Chondrocyte (in vitro differentiated cells): ENCODE results near the gene ARHGAP27. TPM values are rescaled to one million over a fixed set of nuclear protein-coding genes. Genes with fewer than 3 reads are reported as not detected.
"Not testable (repeated sequence)": the region's sequence is repeated elsewhere in the genome, so short reads cannot be mapped to it uniquely, and the experiment has no call there.

Experiments used
- DNase-seq: peaks from one replicate; pipeline ENCODE4 v3.0.0; 2021; ENCODE audit warnings: mixed read lengths, low spot score
- H3K27ac Mint-ChIP-seq: one replicate; pipeline ENCODE4 v1.8.0; 2021; ENCODE audit warnings: mild to moderate bottlenecking, moderate library complexity, mixed read lengths; ENCODE audit not compliant: unreplicated experiment
- H3K27me3 Mint-ChIP-seq: 2 replicates; pipeline ENCODE4 v1.8.0; 2021; ENCODE audit warnings: low read depth, mixed read lengths
- H3K36me3 Mint-ChIP-seq: 2 replicates; pipeline ENCODE4 v1.8.0; 2021; ENCODE audit warnings: low read depth, mixed read lengths
- H3K4me1 Mint-ChIP-seq: 2 replicates; pipeline ENCODE4 v1.8.0; 2021; ENCODE audit warnings: low read depth, mild to moderate bottlenecking, mixed read lengths
- H3K4me3 Mint-ChIP-seq: one replicate; pipeline ENCODE4 v1.8.0; 2021; ENCODE audit warnings: mild to moderate bottlenecking, moderate library complexity, mixed read lengths; ENCODE audit not compliant: unreplicated experiment
- H3K9me3 Mint-ChIP-seq: 2 replicates; pipeline ENCODE4 v1.8.0; 2021; ENCODE audit warnings: low read depth, mixed read lengths
- long read RNA-seq: library from polyadenylated mRNA; stranded (forward); transcript quantifications from one replicate; pipeline ENCODE4 v2.0.0, GENCODE V29; 2021
- total RNA-seq: library from RNA; stranded (reverse); gene quantifications from 3 replicates; pipeline ENCODE4 v1.2.1, GENCODE V29; 2021
- TF ChIP-seq, protein P1 (sequence below): fragments of 200-600 bp; sonication (generic); IDR thresholded peaks from 2 replicates; pipeline ENCODE4 v1.5.0; 2021; ENCODE audit warnings: antibody characterized with exemption, mild to moderate bottlenecking, moderate library complexity

The ARHGAP27 gene, protein sequence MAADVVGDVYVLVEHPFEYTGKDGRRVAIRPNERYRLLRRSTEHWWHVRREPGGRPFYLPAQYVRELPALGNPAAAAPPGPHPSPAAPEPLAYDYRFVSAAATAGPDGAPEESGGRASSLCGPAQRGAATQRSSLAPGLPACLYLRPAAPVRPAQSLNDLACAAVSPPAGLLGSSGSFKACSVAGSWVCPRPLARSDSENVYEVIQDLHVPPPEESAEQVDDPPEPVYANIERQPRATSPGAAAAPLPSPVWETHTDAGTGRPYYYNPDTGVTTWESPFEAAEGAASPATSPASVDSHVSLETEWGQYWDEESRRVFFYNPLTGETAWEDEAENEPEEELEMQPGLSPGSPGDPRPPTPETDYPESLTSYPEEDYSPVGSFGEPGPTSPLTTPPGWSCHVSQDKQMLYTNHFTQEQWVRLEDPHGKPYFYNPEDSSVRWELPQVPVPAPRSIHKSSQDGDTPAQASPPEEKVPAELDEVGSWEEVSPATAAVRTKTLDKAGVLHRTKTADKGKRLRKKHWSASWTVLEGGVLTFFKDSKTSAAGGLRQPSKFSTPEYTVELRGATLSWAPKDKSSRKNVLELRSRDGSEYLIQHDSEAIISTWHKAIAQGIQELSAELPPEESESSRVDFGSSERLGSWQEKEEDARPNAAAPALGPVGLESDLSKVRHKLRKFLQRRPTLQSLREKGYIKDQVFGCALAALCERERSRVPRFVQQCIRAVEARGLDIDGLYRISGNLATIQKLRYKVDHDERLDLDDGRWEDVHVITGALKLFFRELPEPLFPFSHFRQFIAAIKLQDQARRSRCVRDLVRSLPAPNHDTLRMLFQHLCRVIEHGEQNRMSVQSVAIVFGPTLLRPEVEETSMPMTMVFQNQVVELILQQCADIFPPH
- total RNA-seq: 1.5 to 2.7 TPM (median 2.0 TPM) in 3 replicates
- long read RNA-seq, partial matches to known transcripts: 1 of 3 reads
- long read RNA-seq, other reads (novel, unspliced or antisense): 2 of 3 reads

DNA sequence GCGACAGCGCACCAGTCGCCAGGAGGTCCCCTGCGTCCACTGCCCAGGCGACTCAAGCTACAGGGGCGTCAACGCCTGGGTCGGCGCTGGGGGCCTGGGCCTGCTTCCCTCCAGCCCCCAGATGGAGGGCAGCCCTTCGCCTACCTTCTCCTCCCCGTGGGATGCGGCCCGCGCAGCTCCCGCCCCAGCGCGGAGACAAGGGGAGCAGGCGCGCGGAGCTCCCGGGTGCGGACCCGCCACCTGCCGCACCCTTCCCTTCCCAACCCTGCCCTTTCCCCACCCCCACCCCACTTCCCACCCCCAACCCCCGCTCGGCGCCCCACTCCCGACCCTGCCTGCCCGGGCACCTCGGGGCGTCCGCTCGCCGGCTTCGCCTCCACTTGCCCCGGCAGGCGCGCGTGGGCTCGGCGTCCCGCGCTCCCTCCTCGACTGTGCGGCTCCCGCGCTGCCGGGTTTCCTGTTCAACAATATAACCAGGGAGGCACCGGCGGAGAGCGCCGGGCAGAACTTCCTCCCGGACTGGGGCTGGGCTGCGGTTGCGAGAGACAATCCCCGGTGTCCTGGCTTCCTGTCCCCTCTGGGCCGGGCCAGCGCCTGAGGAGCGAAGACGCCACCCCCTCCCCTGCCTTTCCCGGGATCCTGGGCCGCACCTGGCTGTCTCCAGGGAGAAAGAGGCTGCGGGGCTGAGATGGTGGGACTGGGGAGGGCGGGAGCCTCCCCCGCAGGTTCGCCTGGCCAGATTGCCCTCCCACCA is at the start of gene ARHGAP27:
TSS of gene ARHGAP27 (minus strand) at position 466 of the 754 bp plus-strand sequence. CDS start 2,591 bp downstream, outside the sequence.
- H3K4me3 Mint-ChIP-seq: peak within 1 kb of the TSS; percentile 69
- H3K9me3 Mint-ChIP-seq: no peaks in the 10 kb centered on the region
- peaks cover 24% of the 10 kb centered on the region for H3K4me1 Mint-ChIP-seq
- H3K27ac Mint-ChIP-seq: no peak within 1 kb of the TSS
- peaks cover 22% of the 10 kb centered on the region for H3K27me3 Mint-ChIP-seq
- H3K36me3 Mint-ChIP-seq: peaks cover 4% of the 10 kb centered on the region
- no peak for DNase-seq
- TF ChIP-seq, protein P1, sequence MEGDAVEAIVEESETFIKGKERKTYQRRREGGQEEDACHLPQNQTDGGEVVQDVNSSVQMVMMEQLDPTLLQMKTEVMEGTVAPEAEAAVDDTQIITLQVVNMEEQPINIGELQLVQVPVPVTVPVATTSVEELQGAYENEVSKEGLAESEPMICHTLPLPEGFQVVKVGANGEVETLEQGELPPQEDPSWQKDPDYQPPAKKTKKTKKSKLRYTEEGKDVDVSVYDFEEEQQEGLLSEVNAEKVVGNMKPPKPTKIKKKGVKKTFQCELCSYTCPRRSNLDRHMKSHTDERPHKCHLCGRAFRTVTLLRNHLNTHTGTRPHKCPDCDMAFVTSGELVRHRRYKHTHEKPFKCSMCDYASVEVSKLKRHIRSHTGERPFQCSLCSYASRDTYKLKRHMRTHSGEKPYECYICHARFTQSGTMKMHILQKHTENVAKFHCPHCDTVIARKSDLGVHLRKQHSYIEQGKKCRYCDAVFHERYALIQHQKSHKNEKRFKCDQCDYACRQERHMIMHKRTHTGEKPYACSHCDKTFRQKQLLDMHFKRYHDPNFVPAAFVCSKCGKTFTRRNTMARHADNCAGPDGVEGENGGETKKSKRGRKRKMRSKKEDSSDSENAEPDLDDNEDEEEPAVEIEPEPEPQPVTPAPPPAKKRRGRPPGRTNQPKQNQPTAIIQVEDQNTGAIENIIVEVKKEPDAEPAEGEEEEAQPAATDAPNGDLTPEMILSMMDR: no peak

DNA sequence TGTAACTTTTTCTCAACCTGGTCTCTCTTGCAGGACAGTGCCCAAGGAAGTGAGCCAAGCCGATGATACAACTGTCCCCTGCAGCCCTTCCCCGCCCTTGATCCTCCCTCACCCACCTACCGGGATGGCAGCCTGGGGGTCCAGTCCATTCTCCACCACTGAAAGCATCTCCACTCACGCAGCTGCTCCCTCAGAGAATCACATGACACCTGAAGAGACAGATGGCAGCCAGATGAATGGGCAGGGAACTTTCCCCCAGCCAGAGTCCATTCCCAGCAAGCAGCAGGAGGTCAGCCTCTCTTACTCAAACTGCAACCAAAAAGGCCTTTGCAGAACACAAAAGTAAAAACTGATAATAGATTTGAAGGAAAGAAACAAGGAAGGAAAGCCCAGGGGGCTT is 49.6 kb upstream of the ARHGAP27 start:
- not testable (repeated sequence) for DNase-seq, H3K36me3 Mint-ChIP-seq, H3K27me3 Mint-ChIP-seq, H3K4me3 Mint-ChIP-seq, H3K4me1 Mint-ChIP-seq, H3K9me3 Mint-ChIP-seq, H3K27ac Mint-ChIP-seq

DNA sequence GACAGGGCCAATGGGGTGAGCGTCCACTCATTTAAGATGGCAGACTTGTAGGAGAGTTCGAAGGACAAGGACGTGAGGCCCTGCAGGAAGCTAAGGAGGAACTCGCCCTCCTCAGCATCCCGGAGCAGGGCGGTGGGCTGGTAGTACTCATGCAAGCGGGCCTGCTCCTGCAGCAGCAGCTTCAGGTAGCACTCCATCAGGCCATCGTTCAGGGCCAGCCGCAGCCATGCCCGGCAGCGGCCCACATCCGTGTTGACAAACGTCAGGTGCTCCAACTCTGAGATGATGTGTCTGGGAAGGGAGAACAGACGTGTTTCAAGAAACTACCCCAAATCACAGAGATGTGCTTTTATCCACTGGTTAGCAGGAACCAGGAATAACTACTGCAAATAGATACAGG is 42.8 kb upstream of the ARHGAP27 start:
- not testable (repeated sequence) for H3K4me1 Mint-ChIP-seq, H3K27me3 Mint-ChIP-seq, H3K4me3 Mint-ChIP-seq, H3K9me3 Mint-ChIP-seq, DNase-seq, H3K27ac Mint-ChIP-seq
- H3K36me3 Mint-ChIP-seq: peaks cover 16% of the 10 kb centered on the region

DNA sequence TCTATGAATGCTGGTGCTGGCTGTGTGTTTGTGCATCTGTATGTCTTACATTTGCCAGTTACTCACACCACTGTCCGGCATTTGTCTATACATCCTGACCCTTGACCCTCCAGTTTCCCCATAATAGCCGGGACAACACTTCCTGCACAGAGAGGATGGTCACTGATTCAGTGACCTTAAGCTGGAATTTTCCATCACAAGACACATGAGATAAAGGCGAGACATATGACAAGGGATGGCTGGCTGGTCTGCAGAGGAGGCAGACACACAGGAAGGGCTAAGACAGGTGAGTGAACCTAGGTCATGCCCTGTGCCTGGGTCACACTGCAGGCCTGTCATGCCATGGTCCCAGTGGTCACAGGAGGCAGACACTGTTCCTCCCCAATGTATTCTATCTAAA is 39.6 kb upstream of the ARHGAP27 start:
- DNase-seq, H3K9me3 Mint-ChIP-seq, H3K27me3 Mint-ChIP-seq, H3K27ac Mint-ChIP-seq, H3K4me3 Mint-ChIP-seq, H3K4me1 Mint-ChIP-seq: not testable (repeated sequence)
- peaks cover 14% of the 10 kb centered on the region for H3K36me3 Mint-ChIP-seq

DNA sequence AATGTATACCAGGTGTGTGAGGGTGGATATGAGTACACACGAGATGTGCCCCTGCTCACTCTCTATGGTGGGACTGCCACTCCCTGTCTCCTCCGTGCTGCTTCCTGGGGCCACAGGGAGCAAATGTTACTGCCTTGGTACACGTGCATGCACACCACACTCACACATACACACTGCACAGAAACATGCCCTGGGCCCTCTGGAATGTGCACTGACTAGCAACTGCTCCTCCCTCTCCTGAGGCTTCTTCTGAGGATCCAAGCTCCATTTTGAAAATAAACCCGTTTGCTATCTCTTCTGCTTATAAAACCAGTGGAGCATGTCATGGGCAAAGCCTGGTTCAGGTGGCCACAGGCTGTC is 36.5 kb upstream of the ARHGAP27 start:
- H3K27me3 Mint-ChIP-seq, H3K4me1 Mint-ChIP-seq, DNase-seq, H3K9me3 Mint-ChIP-seq, H3K4me3 Mint-ChIP-seq, H3K27ac Mint-ChIP-seq: not testable (repeated sequence)
- H3K36me3 Mint-ChIP-seq: peaks cover 10% of the 10 kb centered on the region

DNA sequence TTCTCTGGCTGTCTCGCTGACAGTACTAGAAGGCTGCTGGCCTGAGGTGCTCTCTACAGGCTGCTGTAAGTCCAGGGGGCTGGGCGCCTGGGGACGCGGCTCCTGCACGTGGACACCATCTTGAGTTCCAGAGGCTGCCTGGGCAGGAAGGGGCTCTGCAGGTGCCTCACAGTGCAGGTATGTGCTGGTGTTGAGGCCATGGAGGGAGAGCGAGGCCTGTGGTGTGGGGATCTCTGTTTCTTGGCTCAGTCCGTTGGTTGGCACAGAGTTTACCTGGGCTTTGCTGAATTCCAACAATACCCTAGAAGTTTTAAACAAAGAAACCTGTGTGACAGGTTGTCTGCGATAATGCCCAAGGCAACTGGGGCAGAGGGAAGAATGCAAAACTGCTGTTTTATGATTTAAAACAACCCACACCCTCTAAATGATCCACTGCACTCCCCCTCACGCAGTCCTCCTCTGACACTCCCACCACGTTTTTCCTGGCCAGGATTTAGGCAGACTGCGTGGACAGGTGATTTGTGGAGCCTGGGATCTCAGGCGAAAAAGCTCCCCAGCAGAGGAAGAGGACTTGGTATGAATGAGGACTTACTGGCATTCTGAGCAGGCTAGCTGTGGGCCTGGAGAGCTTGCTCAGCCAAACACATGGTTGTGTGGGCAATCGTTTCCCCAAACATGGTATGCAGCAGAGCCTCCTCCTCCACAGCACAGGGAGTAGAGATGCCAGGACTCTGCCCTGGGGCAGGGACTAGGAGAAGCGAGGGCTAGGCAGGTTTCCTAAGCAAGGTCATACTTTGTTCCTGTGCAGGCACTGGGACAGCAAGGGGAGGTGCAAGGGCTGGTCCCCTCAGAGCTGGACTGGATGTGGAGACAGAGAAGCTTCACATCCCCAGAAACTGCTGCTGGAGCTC is 35.9 kb upstream of the ARHGAP27 start:
- not testable (repeated sequence) for H3K4me1 Mint-ChIP-seq, H3K36me3 Mint-ChIP-seq, H3K9me3 Mint-ChIP-seq, H3K4me3 Mint-ChIP-seq, H3K27me3 Mint-ChIP-seq, H3K27ac Mint-ChIP-seq
- DNase-seq: peak; percentile 64

DNA sequence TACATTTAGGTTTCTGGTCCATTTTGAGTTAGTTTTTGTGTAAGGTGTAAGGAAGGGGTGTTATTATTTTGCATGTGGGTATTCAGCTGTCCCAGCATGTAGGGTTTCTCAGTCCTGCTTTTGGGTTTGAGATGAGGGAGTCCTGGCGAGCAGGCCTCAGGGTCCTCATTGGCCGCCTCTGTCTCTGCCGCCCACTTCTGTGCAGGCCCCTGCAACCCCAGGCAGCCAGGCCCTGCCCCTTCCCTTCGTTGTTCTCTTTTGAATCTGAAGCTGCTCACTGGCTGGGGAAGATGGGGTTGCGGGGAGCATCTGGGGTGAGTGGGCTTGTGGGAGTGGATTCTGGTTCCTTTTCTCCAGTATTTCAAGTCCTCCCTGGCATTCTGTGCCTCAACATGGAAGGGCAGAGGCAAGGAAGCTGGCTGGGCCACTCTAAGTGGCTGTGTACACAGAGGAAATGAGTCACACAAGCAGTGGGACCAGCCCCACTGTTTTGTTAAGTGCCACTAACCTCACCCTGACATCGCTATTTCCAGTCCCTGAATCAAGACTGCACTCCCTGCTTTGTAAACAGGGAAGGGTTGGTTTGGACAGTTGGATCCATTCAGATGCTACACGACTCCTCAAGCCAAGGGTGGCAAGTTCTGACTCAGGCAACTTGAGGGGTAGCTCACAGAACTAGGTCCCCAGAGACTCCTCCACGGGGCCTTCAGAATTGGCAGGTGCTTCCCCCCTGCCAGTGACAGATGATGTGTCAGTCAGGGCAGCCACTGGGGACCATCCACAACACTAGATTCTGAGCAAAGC is 29.1 kb upstream of the ARHGAP27 start:
- H3K27me3 Mint-ChIP-seq, H3K4me3 Mint-ChIP-seq, DNase-seq, H3K27ac Mint-ChIP-seq, H3K9me3 Mint-ChIP-seq: not testable (repeated sequence)
- H3K4me1 Mint-ChIP-seq: peaks cover 12% of the 10 kb centered on the region
- peaks cover 10% of the 10 kb centered on the region for H3K36me3 Mint-ChIP-seq

DNA sequence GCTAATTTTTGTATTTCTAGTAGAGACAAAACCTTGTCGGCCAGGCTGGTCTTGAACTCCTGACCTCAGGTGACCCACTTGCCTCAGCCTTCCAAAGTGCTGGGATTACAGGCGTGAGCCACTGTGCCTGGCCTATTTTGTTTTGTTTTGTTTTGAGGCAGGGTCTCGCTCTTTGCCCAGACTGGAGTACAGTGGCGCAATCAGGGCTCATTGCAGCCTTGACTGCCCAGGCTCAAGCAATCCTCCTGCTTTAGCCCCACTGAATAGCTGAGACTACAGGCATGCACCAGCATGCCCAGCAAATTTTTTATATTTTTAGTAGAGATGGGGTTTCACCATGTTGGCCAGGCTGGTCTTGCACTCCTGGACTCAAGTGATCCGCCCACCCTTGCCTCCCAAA is 27.8 kb upstream of the ARHGAP27 start:
- Mint-ChIP-seq H3K36me3 (peaks cover 18% of the 10 kb centered on the region), H3K4me1 (peaks cover 12% of the 10 kb centered on the region)
- H3K9me3 Mint-ChIP-seq, H3K4me3 Mint-ChIP-seq, H3K27ac Mint-ChIP-seq, H3K27me3 Mint-ChIP-seq: not testable (repeated sequence)
- DNase-seq: peak; percentile 28

DNA sequence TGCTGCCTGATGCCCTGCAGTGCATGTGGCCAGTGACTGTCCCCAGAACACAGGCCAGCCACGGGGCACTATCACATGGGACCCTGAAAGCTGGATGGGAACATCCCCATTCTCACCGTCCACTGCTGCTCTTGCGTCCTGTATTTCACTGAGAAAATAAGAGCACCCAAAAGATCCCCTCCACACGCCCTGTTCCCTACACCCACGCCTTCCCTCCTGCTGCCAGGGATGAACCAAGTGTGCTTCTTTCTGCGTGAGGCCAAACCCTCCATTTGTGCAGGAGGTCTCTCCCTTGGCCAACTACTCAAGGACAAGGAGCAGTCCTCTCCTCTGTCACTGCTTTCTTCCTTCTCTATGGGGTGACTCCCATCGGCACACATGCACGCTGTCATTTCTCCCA is 21.7 kb upstream of the ARHGAP27 start:
- DNase-seq, H3K27ac Mint-ChIP-seq, H3K27me3 Mint-ChIP-seq, H3K9me3 Mint-ChIP-seq, H3K4me3 Mint-ChIP-seq, H3K4me1 Mint-ChIP-seq: not testable (repeated sequence)
- peaks cover 23% of the 10 kb centered on the region for H3K36me3 Mint-ChIP-seq

DNA sequence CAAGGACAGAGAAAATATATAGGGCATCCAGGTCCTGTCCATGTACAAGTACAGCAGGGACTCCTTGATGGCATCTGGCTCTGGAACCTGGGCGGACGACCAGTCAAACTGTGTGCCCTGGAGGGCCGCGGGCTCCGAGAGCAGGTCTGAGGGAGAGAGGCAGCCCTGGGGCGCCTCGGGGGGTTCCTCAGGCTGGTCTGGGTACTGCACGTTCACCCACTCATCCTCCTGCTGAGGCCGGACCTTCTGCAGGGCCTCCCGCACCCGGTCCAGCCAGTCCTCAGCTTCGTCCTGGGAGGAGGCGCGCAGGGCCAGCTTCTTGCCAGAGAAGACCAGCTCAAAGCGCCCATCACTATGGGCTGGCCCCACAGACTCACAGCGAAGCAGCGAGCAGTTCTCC is 21.1 kb upstream of the ARHGAP27 start:
- DNase-seq, H3K27me3 Mint-ChIP-seq, H3K4me1 Mint-ChIP-seq, H3K9me3 Mint-ChIP-seq, H3K27ac Mint-ChIP-seq, H3K4me3 Mint-ChIP-seq: not testable (repeated sequence)
- H3K36me3 Mint-ChIP-seq: peaks cover 20% of the 10 kb centered on the region
